PFSK-1 (cell line): ENCODE measurements around the gene C1S.

ENCODE experiments used
- POLR2AphosphoS5 ChIP-seq: IDR thresholded peaks from 2 replicates; pipeline ENCODE4 v1.6.1; 2012; ENCODE audit warnings: low read depth, mild to moderate bottlenecking, control low read depth, low read length, moderate library complexity
- TAF1 ChIP-seq: IDR thresholded peaks from 2 replicates; pipeline ENCODE4 v1.6.1; 2012; ENCODE audit warnings: low read length, control low read depth, borderline replicate concordance; ENCODE audit not compliant: insufficient read depth
- TF ChIP-seq, protein P1 (sequence below), 2 experiments: IDR thresholded peaks; 2 replicates each; pipeline versions ENCODE4 v1.6.1 to v1.8.0; 2011 to 2012; ENCODE audit warnings: low read depth in 2 of 2, low read length in 2 of 2, control low read depth in 1 of 2, inconsistent platforms in 1 of 2, mild to moderate bottlenecking in 1 of 2, moderate library complexity in 1 of 2; ENCODE audit not compliant: insufficient read depth in 1 of 2

DNA sequence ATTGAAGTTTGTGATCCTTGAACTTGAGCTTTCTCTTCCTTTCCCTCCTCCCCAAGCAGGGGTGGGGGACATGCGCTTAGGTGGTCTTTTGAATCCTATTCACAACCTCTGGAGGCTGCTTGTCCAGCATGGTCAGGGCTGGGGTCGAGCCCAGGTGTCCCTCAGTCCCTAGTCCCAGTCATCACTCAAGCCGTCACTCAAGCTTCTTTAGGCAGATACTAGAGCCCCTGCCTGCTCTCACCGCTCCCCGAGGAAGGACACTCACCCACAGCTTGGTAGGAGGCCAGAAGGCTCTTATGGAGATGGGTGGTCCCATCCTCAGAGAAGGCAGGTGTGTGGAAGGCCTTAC, 49.0 kb downstream of the C1S start:
- TF ChIP-seq POLR2AphosphoS5 (no peak), TAF1 (no peak)
- TF ChIP-seq, protein P1, sequence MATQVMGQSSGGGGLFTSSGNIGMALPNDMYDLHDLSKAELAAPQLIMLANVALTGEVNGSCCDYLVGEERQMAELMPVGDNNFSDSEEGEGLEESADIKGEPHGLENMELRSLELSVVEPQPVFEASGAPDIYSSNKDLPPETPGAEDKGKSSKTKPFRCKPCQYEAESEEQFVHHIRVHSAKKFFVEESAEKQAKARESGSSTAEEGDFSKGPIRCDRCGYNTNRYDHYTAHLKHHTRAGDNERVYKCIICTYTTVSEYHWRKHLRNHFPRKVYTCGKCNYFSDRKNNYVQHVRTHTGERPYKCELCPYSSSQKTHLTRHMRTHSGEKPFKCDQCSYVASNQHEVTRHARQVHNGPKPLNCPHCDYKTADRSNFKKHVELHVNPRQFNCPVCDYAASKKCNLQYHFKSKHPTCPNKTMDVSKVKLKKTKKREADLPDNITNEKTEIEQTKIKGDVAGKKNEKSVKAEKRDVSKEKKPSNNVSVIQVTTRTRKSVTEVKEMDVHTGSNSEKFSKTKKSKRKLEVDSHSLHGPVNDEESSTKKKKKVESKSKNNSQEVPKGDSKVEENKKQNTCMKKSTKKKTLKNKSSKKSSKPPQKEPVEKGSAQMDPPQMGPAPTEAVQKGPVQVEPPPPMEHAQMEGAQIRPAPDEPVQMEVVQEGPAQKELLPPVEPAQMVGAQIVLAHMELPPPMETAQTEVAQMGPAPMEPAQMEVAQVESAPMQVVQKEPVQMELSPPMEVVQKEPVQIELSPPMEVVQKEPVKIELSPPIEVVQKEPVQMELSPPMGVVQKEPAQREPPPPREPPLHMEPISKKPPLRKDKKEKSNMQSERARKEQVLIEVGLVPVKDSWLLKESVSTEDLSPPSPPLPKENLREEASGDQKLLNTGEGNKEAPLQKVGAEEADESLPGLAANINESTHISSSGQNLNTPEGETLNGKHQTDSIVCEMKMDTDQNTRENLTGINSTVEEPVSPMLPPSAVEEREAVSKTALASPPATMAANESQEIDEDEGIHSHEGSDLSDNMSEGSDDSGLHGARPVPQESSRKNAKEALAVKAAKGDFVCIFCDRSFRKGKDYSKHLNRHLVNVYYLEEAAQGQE (IDR thresholded peaks at IDR 0.05; ENCODE audit: insufficient read depth in 1 of 2, low read depth in 2 of 2, low read length in 2 of 2), result no peak
